Activated CD4-positive, alpha-beta T cell treated with anti-CD3 and anti-CD28 coated beads for 4 hours (primary cell): Measurements from ENCODE around the gene TGFA.

Experiments
- DNase-seq, 2 donors: peaks; one replicate each; pipeline ENCODE4 v3.0.0-alpha.2; 2020

Gene TGFA

GRCh38 chr2:70552501-70553333 lies 909 bp downstream of the TGFA start:
- peak; percentile 4 to 14 for DNase-seq

GRCh38 chr2:70551167-70551566 lies 2.5 kb downstream of the TGFA start:
- DNase-seq, result no peak

DNA sequence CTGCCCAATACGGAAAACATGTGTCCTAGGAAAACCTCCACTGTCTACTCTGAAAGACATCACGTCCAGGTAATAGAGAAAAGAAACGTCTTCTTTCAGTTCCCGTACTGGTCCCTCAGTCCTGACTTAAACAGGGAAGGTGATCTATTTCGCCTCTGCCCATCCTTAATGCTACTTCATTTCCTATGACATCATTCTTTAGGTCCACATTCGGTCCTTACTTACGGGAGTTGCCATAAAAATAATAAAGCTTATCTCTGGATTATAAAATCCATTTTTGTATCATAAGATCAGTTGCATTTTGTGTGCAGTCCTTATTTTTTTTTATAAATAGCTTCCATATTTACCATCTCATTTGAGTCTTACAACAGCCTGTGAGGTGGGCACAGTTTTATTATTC lies 3.7 kb downstream of the TGFA start:
- DNase-seq, result no peak

GRCh38 chr2:70549064-70549710 lies 4.4 kb downstream of the TGFA start:
- DNase-seq, result no peak

DNA sequence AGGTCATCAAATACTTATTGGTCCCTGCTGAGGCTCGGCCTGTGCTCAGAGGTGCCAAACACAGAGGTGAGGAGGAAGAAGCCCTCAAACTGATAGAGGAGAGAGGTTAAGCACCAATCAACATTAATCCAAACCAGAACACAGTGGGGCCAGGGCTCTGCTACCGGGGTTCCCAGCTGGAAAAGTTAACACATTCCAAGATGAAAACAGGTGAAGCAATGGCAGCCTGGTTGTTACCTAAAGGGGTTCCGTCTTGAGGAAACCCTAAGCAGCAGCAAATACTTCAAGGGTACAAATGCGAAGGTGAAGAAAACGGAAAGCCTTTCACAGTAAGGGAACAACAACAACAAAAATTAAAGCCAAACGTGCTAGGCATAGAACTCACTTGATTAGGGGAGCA lies 5.4 kb downstream of the TGFA start:
- DNase-seq, result no peak

DNA sequence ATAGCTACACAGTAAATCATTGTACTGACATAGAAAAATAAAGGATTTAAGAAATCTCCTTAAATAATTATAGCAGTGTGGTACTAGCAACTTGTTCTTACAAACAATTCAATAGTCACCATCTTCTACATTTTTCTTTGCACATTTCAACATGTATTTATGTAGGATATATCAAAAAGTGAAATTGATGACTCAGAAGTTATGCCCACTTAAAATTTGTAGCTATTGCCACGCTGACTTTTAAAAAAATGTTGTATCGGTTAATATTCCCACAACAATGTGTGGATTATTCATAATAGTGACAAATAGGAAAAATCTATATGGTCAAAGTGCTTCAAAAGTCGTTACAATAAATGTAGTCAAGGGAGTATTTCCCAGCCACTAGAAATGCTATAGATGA lies 6.7 kb downstream of the TGFA start:
- DNase-seq, result no peak

DNA sequence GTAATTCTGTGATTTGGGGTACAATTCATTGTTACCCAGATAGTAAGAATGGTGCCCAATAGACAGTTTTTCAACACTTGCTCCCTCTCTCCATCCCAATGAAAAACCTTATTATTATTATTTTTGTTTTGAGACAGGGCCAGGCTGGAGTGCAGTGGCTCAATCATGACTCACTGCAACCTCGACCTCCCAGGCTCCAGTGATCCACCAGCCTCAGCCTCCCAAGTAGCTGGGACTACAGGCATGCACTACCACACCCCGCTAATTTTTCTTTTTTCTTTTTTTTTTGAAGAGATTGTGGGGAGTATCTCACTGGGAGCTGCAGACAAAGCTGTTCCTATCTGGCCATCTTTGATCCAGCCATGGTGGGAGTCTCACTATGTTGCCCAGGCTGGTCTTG lies 7.2 kb downstream of the TGFA start:
- DNase-seq, result no peak

GRCh38 chr2:70541481-70542020 lies 12.1 kb downstream of the TGFA start:
- no peak for DNase-seq

- no peak for DNase-seq
Measured at GRCh38 chr2:70537840-70538239, 15.8 kb downstream of the TGFA start.

GRCh38 chr2:70536517-70537055 lies 17.0 kb downstream of the TGFA start:
- DNase-seq, result no peak

DNA sequence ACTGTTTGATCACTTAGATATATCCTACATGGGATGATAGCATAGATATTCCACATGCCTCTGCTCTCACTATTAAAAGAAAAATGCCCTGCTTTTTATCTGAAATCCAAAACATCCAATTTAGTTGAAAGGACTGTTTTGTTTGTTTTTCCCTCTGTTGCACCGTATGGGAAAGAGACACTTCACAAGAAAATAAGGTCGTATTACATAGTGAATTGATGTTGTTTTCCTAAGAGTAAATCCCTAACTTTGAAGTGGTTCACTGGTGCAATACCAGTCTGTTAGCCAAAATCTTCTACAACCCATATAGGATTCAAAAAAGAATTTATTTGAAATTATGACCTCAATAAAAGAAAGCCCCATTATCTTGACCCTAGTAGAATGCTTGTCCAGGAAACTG lies 18.1 kb downstream of the TGFA start:
- DNase-seq, result no peak

DNA sequence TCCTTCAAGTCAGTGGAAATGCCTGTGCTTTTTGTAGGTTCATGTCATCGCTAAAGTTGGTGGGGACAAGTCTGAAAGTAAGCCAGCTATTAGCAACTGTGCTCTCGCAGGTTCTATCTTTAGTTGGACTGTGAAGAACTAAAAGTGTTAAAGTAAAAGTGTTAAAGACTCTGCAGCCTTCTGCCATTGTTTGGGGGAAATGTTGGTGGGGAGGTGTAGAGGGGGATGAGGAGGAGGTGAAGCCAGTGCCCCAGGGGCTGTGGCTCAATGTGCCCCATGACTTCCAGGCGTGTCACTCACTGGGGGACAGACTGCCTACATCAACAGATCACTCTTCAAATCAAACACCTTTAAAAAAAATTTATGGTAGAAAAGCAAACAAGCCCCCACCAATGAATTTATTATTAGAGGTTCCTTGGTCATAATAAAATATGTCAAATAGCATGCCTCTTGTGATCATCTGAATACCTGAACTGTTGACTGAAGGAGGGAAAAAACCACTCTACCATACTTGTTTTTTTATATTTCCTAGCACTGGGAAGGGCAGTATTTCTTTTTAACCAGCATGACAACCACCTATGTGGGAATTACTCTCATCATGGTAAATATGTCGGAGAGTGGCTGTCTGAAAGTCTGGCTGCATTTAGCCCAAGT lies 19.3 kb downstream of the TGFA start:
- DNase-seq, result no peak

DNA sequence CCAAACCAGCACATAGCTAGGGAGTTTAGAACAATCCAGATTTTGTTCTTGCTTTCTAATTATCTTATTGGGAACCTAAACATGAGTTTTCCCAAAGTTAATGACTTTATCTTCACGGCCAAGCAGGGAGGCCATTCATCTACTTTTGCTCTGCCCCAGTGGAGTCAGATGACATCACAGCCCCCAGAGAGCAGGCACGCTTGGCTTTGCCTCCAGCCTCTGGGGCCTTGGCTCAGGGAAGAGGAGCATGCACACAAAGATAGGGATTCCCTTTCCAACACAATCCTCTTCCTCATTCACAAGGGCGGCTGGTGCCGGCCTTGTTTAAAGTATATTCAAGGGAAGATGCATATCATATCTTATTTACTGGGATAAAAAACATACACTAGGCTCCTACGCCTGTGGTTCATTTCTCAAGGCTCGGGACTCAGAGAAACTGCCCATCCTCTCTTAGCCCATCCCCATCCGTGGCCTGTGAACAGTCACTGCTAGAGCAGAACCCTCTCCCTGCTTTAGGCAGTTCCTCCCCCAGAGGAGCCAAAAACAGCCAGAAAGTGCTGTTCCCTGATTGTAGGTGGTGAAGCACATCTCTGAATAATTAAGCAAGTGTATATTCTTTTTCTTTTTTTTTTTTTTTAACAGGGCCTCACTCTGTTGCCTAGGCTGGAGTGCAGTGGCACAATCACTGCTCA lies 21.2 kb downstream of the TGFA start:
- DNase-seq, result no peak

- no peak for DNase-seq
Measured at GRCh38 chr2:70531419-70532086, 22.1 kb downstream of the TGFA start.

DNA sequence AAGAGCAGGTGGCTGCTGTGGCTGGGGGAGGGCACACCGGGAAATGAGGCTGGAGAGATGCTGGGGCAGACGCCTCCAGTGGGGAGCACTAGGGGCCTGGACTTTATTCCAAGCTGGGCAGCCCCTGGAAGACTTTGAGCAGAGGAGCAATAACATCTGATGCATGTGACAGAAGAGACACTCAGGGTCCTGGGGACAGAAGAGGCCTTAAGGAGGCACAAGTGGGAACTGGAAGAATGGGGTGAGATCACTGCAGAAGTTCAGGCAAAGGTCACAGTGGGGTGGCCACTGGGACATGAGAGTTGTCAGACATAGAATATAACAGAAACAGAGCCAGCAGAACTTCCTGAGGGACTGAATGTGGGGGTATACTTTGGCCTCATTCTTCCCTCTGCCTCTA lies 24.0 kb downstream of the TGFA start:
- no peak for DNase-seq

GRCh38 chr2:70528929-70529328 lies 24.7 kb downstream of the TGFA start:
- no peak for DNase-seq

DNA sequence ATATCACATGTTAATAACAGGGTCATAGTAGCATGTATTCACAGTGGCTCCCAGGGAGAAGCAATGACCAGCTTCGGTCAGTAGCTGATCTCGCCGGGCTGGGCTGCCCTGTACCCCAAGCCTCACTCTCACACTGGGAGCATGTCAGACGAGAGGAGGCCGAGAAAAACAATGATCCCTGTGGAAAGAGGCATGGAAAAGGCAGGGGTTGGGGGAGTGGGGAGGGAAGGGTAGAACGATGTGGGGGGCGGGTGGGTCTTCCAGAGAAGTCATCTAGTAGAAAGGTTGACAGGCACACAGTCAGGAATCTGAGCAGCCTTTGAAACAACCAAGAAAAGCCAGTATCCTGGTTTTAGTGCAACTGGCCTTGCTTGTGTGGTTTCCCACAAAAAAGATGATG lies 25.4 kb downstream of the TGFA start:
- DNase-seq, result no peak

DNA sequence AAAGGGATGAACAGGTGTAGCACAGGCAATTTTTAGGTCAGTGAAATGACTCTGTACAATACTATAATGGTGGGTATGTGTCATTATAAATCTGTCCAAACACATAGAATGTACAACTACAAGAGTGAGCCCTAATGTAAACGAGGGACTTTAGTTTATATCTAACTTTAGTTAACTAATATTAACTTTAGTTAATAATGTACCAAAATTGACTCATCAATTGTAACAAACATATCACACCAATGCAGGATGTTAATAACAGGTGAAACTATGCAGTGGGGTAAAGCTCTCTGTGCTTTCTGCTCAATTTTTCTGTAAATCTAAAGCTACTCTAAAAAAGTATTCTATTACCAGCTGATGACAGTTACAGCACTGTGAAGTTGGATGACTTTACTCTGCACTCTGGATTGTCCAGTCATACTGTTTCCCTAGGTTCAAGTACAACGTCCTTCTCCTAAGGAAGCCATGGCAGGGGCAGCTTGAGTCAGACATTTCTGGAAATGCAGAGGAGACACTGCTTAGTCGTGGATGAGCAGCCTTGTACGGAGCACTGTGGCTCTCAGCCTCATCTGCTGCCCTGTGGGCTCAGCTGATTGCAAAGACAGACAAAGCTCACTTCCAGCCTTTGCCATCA lies 26.1 kb downstream of the TGFA start:
- DNase-seq, result no peak

GRCh38 chr2:70526126-70526525 lies 27.5 kb downstream of the TGFA start:
- no peak for DNase-seq

DNA sequence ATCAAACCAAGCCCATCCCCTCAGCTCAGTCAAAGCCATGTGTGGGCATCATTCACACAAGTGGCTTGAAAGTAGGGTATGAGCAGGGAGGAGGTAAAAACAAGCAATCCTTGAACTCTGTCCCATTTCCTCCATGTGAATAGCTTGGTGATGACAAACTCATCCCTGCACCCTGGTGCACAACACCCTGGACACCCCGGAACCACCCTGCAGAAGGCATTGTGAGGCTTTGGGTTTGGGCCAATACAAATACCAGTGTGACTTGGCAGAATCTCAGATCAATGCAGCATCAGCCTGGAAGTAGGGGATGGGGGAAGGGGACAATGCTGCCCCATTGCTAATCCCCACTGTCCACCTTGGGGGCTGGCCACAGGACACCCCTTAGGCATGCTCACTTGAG lies 28.6 kb downstream of the TGFA start:
- no peak for DNase-seq
